NCI-H2081 treated with DMSO at 0.1 percent for 48 hours (cell line): ENCODE measurements around the gene ERC2.
"Not testable (repeated sequence)": the region's sequence is repeated elsewhere in the genome, so short reads cannot be mapped to it uniquely, and the experiment has no call there.

Experiments used
- DNase-seq: peaks from one replicate; lab custom pipeline; 2025; lab: John Stamatoyannopoulos, UW

The ERC2 gene

DNA sequence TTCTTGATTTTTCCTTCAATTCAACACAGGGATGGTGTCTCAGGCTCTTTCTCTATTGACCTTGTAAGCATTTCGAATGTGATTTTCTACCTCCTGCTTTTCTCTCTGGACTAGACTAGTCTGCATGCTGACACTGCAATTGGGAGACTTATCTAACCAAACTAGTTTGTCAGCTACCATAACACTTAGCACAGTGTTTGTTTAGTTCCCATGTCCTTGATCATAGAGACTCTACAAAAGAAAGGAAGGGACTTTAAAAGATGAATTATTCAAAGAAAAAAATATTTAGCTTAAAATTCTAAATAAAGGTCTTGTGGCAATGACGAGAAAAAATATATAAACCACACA, 407.0 kb downstream of the ERC2 start:
- no peak for DNase-seq

DNA sequence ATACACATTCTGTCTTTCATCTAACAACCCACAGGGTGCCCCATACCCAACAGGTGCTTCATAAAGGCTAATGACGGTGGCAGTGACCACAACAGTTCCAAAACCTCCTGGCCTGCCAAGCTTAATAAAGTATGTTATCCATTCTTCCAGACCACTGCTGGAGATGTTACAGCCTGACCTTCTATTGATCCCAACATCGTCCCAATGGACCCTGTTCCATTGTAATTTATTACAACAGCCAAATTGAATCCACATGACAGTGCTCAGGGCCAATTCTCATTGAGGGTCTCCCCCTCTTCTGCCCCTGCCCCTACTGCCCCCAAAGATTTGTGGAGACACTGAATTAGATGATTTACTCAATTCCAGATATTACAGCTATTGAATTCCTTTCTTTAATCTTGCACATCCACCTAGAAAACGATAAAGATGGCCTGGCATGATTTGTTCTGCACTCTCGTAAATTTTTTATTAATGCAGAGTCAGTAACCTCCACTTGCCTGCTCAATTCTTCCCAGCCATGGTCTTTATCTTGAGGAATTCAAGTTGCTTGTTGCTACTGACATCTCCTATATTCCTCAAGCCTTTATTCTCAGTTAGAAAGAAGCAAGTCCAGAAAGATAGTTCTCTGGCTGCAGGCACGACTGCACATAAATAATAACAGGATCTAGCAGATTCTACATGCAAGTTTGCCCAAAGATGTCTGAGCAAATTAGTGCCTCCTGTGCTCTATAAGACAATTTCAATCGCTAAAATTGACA, 407.6 kb downstream of the ERC2 start:
- DNase-seq = no peak

DNA sequence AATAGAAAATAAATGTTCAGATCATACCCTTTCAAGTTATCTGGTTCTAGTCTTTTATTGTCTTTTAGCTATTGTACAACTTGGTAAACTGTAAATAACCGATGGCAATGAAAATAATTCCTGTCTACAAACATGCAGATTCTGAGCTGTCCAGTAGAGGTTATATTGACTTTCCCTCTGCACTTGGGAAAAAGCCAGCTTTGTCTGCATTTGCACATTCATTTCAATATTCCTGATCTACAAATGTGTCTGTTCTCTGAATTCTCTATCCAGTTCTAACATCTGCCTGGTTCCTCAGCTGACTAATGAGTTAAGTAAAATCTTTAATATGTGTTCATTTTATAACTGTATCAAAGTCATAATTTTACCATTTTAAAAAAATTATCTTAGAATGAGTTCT, 408.5 kb downstream of the ERC2 start:
- no peak for DNase-seq

DNA sequence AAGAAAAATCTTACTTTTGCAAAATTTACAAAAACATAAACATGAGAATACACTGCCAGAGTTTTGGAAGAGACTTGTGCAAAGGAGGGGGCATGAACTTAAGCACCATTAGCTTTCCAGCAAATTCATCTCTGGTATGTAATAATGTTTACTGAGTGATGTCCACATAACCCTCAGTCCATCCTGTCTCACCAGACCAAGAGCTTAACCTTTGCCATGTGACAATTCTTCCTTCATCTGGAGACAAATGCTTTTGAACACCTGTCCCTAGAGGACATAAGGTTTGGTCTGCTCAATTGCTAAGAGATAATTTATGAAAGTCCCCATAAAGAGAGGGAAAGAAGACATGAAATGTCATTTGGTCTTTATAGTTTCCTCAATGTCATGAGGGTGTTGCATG, 412.3 kb downstream of the ERC2 start:
- no peak for DNase-seq

DNA sequence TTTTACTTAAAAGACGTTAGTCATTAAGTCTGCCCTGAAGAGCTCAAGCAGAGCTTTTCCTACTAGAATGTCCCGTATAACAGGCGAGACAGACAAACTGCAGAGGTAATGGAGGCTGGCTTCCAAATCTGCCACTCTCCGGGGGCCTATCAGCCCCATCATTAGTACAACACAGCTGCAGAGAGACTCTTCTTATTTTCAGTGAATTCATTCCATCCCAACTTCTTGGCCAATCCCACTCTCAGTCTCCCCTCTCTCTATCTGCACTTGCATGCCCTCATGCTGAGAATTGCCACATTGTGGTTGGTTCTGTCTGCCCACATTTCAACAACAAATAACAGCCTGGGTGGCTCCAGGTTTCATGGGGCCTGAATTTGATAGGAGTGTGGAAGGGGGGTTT, 412.7 kb downstream of the ERC2 start:
- DNase-seq = no peak

DNA sequence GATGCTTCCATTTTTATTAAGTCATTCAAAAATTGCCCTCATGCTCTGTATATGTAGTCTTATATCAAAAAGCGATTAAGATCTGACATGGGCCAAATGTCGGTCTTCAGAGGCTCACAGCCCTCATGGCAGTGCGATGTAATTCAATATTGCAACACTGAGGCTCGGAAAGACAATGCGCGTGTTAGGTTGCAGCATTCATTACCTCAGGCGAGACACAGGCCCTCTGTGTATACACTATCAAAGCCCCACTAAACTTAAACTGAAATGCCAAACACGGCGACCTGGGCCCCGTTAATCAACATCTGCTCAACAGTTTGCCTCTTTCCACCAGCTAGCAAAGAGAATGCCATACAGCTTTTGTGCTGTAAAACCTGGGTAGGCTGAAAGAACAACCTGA, 413.4 kb downstream of the ERC2 start:
- DNase-seq = no peak

DNA sequence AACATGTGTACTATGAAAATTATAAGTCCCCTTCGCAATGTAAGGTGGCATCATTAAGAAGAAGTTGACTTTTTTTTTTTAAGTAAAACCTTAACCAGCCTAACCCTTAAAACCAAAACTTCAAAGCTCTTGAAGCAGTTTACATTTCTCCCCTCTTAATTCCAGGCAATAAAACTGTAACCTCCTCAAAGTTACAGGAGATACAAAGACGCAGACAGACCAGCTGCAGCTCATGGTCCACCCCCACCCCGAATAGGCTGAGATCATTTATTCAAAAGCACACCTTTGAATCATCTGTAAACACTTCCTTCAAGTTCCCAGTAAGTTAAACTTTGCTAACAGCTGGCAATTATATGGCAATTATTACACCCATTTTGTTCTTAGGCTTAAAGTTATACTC, 414.5 kb downstream of the ERC2 start:
- DNase-seq = no peak

DNA sequence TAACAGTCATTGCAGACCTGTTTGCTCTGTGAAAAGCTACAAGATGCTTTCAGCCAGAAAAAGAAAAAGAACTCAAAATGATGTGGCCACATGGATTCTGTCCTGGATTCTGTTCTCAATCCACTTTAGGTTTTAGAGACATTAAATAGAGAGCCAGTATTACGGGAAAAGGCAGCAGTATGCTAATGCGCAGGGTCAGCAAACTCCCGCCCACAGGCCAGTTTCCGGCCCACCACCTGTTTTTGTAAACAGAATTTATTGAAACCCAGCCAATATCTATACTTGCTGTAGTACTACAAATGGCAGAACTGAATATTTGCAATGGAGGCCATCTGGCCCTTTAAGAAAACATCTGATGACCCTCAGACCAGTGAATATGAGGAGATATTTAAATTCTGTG, 416.1 kb downstream of the ERC2 start:
- DNase-seq = no peak

DNA sequence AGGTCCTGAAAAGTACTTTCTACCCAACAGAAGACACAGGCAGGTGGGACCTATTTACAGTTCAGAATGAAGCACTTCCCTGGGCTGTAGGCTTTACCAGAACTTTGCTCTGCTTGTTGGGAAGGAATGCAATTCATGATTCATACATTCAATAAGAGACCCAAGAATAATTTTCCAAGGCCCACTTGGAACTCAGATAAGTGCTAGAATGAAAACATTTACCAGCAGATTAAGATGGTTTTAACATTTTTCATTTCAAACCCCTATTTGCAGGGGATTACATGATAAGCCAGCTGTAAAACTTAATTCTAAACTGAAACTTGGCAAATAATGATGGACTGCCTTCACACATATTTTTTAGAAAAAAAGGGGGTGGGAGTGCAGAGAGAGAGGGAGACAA, 417.2 kb downstream of the ERC2 start:
- DNase-seq = no peak

DNA sequence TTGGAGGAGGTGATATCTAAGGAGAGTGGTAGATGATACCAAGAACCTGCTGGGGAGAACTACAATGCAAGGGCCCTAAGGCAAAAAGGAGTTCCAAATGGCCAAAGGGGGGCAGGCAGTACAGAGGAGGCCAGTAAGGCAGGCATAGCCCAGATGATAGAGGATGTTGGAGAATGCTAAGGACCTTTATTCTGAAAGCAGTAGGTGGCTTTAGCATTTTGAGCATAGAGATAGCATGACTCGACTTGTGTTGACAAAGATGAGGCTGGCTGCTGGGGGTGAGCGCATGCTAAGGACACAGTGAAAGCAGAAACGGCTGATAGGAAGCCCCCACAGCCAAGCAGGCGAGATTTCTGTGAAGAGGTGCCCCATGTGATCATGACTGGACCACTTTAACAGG, 419.3 kb downstream of the ERC2 start:
- no peak for DNase-seq

DNA sequence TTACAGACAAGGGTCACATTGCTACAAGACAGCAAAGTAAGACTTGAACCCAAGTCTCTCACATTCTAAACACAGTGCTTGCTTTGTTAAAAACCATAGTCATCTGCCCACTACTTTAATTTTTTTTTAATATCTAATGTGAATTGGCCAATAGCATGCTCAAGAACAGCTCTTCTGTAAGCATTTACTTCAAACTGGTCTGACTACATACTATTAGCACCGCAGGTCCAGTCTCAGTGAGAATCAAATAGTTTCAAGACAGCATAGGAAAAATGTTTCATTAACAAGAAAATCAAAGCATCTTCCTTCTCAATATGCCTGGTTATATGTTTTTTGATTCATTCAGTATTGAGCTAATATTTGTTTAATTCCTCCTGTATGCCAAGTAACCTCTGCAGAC, 419.9 kb downstream of the ERC2 start:
- no peak for DNase-seq

DNA sequence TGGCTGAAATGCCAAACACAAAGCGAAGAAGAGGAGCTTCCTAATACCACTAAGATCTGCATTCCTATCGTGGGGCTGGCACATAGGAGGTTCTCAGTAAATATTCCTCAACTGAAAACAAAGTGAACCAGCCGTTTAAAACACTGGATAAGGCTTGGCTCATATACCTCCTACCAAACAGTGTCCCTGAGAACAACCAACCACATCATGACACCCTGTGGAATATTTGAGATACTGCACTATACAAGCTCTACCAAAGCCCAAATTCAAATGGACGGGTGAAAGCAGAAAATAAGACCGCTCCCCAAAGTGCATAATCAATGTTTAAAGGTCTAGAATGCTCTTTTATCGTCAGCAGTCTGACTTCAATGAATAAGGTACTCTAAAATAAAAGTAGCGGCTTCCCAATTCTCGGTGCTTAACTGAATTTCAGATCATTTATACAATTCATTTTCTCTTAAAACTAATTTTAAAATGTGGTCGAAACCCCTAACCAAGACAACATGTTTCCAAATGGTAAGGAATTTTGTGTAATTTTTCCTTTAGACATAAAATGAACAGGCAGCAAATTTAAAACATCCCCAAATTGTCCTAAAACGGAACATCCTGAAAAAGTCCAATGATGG, 425.8 kb downstream of the ERC2 start:
- DNase-seq = peak; percentile 35

DNA sequence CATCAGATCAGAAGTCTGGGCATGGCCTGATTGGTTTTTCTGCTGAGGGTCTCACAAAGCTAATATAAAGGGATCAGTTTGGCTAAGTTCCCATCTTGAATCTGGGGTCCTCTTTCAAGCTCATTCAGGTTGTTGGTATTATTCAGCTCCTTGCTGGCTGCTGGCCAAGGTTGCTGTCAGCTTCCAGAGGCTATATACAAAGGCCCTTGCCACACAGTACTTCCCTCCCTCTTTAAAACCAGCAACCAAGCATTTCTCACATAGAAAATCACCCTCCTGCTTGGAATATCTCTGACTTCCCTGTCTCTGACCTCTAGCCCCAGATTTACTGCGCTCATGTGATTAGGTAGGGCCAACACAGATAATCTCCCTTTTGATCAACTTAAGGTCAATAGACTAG, 442.9 kb downstream of the ERC2 start:
- no peak for DNase-seq

DNA sequence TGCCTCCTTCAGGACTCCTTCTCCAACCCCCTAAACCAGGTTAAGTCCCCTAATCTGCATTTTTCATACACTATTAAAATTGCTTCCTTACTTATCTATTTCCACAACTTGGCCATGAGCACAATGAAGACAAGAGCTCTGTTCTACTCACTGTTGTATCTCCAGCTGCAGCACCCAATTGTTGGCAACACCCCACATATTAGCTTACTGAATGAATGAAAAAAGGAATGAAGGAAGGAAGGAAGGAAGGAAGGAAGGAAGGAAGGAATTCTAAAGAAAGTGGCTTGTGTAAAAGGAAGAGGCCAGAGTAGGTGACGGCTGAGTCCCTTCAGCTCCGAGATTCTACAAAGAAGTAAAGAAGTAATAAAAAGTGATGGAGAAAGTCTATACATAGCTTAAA, 444.7 kb downstream of the ERC2 start:
- DNase-seq = no peak

DNA sequence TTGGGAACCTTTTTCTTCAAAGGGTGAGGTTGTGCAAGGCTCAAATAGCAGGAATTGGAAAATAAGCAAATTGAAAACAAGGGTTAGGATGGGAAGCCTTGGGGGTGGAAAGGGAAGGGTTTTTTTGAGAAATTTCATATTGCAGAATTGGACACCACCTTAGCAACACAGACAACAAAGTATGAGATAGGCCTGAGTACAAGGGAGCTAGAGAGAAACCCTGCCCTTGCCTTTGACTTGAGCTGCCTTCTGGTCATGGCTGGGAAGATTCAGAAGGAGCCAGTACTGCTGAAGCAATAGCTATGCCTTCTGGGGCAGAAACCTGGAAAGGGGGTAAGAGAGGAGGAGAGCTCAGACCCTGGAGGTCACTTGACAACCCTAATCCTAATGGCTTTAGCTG, 445.6 kb downstream of the ERC2 start:
- no peak for DNase-seq

DNA sequence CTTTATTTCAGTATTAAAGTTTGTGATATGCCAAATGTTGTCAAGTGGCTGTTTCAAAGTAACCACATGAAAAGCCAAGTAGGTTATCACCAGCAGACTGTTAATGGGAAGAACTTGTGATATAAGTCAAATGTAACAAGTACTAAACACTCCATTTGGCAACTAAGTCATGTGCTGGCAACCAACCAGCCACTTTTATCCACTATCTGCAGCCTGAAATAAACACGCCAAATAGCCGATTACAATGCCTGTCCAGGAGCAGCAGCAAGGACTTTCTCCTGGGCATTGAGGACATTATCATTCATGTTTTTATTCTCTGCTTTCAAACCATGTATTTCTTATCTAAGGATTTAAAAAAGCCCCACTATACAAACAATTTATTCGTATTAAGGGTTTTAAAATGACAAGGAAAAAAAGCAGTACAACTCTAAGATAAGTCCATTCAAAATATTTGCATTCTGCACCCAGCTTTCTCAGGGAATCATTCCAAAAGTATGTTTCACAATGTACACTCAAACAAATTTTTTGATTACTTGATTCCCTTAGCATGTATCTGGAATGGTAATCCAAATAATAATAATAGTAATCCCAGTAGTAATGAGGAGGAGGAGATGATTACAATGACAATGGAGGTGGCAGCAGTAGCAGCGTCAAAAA, 448.6 kb downstream of the ERC2 start:
- no peak for DNase-seq

DNA sequence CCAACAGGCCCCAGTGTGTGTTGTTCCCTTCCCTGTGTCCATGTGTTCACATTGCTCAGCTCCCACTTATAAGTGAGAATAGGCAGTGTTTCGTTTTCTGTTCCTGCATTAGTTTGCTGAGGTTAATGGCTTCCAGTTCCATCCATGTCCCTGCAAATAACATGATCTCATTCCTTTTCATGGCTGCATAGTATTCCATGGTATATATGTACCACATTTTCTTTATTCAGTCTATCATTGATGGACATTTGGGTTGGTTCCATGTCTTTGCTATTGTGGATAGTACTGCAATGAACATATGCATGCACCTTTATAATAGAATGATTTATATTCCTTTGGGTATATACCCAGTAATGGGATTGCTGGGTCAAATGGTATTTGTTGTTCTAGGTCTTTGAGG, 452.9 kb downstream of the ERC2 start:
- not testable (repeated sequence) for DNase-seq

DNA sequence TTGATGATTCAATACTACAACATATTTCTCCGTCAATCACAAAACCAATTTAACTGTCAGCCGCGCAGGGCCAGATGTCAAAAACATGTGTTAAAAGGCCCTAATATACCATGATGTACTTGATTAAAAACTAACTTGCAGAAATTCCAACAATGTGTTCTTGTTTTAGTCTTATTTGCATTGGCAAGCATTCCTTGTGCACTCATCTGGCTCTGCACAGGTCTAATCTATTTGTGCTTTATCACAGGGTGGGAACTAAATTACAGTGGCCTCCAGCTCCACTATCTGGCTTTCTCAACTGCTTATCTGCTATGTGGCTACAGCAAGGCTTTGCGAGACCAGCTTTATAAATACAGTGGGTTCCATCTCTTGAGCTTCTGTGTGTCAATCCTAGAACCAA, 455.5 kb downstream of the ERC2 start:
- DNase-seq = no peak

DNA sequence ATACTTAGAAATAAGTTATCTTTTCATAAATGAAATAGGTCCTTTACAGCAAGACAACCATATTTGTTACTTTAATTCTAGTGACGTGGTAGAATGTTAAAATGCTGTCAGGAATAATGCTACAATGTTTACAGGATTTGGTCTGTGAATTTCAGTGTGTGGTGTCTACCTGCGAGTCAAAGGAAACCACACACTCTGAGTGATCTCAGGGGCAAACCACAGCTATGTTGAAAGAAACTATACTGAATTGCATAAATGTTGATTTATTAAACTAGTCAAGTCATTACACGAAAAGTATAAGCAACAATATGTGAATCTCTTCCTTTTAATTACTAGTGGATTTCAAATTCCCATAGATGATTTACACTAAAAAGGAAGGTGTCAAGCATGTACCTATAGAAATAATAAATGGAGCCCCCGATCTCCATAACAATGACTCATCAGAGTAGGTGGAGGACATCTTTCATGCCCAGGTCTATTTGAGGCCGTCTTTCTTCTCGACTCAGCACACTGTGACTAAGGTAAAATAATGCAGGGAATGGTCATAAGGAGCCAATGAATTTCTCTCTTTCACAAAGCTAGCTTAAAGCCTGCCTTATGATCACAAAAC, 463.0 kb downstream of the ERC2 start:
- no peak for DNase-seq

DNA sequence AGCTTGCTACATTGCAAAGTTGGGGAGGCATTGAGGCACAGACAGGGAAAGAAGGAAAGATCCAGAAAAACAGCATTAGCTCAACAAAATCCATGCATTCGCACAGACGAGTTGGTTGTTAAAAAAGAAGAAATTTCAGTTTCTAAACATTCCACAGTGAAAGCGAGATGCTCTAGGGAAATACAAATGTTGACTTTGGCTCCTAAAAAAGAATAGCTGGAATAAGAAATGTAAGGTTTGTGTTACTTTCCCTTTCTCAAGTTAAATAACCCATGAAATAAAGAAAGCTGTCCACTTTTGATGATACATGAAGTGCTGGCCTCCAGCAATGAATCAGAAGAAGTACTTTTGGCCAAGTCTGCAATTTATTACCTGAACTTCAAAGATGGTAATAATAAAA, 465.1 kb downstream of the ERC2 start:
- no peak for DNase-seq

DNA sequence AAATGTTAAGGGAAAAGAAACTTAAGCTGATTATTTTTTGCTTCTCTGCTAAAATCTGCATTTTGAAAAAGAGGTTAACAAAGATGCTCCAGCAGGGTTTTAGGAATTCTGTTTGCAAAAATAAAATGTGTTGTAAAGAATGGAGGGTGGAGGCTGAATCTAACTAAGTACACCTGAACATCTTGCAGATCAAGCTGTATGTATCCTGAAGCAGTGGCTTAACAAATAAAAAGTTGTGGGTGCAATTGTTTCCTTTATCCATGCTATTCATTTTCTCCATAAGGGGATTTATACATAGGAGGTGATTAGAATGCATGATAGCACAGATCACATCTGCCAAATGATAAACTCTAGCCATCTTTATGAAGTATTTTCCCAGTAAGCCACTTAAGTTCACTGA, 466.3 kb downstream of the ERC2 start:
- no peak for DNase-seq

DNA sequence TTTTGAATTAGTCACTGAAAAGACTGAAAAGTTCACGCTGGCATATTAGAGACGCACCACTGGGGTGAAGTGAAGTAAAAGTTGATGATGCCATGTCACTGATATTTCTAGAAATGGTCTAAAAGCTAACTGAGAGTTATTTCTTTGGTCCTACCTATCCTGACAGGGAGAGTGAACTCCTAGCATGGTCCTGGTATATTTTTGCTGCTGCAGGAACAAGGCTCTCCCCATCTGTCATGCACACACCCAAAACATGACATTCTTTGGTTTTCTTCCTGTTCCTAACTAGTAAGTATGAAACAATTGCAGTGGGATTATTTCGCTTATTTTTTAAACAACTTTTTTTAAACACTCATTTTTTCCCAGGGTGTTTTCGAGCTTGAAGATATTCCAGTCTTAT, 466.7 kb downstream of the ERC2 start:
- no peak for DNase-seq

DNA sequence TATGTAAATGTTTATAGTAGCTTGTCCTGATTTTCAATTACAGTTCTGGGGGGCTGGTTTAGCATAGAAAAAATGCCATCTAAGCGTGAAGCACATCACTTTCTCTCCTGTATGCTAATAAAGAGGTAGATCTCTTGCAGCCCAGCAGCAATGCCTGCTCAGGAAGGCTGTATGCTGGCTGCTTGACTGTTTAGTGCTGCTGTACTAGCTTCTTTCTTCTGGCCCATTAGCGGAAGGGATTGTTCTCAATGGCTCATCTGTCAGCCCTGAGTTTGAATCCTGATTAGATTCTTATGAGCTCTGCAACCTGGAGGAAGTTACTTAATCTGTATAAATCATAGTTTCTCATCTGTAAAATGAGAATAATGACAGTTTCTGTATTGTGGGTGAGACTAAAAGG, 478.9 kb downstream of the ERC2 start:
- no peak for DNase-seq
